ENCODE results near the gene DENND5B. TPM values are rescaled to one million over a fixed set of nuclear protein-coding genes. Genes with fewer than 3 reads are reported as not detected.
"Not testable (repeated sequence)": the region's sequence is repeated elsewhere in the genome, so short reads cannot be mapped to it uniquely, and the experiment has no call there.

DENND5B gene
- total RNA-seq, 1 experiment from 2014 or later = 19.8 TPM

DNA sequence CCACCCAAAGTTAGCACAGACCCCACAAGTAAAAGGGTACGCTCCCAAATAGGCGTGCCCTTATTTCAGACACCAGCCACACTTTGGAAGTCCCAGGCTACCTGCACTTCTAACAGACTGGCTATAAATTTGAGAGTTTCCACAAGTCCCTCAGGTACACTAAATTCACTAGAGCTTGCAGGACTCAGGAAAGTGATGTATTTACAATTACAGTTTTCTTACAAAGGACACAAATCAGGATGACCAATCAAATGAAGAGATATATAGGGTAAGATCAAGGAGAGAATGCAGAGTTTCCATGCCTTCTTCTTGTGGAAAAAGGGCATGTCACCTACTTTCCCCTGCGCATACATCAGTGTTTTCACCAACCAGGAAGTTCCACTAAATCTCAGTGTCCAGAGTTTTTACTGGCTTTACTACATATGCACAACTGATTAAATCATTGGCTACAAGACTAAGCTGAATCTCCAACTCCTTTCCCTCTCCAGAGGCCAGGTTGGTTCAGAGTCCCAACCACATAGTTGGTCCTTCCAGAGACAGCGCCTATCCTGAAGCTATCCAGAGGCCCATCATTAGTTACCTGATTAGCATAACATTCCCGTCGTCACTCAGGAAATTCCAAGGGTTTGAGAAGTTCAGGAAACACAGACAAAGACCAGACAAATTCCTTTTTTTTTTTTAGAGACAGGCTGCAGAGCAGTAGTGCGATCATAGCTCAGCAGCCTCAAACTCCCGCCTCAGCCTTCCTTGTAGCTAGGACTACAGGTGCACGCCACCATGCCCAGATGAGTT is 84.2 kb downstream of the DENND5B start:
- peak; percentile 50 for DNase-seq (ENCODE audit: low spot score)

DNA sequence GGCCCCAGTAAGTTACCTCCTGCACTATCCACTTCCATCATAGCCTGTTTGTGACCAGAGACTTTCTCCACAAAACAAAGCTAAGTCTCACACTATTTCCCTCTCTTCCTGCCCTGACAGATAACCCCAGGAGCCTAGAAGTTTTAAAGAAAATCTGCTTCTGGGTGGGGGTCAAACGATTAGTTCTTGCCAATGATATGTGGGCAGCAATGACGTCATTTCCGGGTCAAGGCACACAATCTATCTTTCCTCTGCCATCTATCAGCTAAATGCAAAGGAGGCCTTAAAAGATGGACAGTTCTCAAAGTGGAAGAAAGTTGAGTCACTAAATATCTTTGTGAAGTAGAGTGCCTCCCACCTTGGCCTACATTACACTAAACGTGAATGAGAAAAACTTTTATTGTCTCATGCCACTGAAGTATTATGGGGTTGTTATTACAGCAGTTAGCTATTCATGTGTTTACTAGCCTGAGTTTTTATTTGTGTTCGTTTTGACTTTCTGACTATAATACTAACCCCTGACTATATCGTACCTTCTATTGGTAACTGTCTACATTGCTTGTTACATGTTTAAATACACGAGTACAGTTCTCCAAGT is 86.2 kb downstream of the DENND5B start:
- DNase-seq (ENCODE audit: low spot score) = no peak

DNA sequence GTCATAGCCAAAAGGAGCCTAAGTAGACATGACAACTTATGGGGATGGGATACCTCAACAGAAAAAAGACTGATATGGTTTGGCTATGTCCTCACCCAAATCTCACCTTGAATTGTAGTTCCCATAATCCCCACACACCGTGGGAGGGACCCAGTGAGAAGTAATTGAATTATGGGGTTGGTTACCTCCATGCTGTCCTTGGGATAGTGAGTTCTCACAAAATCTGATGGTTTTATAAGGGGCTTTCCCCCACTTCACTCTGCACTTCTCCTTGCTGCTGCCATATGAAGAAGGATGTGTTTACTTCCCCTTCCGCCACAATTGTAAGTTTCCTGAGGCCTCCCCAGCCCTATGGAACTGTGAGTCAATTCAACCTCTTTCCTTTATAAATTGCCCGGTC is 89.9 kb downstream of the DENND5B start:
- DNase-seq (ENCODE audit: low spot score) = not testable (repeated sequence)

DNA sequence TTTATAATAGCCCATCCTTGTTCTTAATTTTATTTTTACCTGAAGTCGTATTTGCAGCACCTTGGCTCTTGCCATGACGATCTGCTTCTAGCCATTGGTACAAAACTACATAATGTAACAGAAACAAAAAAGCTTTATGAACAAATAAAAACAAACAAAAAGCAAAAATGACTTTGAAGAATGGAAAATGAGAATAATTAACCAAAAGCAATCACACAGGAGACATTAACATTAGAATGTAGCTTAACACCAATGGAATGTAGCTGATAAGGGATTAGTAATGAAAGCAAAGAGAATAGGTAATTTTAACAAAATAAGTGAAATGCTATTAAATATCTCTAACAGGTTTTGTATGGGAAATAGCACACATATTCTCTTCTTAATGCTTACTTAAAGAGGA is 91.4 kb downstream of the DENND5B start:
- DNase-seq (ENCODE audit: low spot score) = no peak

DNA sequence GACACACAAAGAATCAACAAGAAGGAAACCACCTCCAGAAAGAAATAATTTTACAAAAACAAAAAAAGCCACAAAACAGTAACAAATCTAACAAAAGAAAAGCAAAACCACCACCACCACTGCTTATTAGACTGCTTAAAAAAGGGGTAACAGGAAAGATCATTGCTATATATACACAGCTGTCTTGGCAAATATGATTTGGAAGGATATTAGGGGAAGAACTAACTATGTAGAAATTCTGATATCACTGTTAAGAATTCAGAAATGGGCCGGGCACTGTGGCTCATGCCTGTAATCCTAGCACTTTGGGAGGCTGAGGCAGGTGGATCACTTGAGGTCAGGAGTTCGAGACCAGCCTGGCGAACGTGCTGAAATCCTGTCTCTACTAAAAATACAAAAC is 92.5 kb downstream of the DENND5B start:
- DNase-seq (ENCODE audit: low spot score) = no peak

DNA sequence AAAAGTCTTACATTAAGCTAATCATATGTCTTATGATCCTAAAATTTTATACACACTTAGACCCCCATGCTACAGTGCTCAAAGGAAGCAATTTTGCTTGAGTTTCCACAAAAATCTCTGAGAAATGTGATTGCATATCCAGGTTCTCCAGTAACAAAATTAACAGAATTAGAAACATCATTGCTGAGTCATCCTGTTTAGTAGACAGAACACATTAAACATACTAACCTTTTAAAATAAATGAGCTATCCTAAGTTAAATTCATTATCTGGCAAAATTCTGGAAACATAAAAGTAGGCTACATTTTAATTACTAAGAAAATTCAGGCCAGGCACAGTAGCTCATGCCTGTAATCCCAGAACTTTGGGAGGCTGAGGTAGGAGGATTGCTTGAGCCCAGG is 94.7 kb downstream of the DENND5B start:
- DNase-seq (ENCODE audit: low spot score) = no peak

DNA sequence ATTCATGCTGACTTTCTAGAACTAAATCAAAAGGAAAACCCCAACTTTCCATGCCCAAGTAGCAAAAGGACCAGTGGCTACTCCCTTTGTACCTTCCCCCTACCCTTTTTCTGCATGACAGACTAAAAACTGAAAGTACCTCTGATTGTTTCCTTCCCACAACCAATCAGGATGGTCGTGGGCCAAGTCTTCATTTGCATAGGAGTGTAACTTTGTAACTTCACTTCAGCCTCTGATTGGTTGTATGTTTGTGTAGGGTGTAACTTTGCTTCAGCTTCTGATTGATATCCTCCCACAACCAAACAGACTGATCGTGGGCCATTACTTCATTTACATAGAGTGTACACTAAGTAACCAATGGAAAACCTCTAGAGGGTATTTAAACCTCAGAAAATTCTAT is 96.5 kb downstream of the DENND5B start:
- DNase-seq (ENCODE audit: low spot score) = no peak

DNA sequence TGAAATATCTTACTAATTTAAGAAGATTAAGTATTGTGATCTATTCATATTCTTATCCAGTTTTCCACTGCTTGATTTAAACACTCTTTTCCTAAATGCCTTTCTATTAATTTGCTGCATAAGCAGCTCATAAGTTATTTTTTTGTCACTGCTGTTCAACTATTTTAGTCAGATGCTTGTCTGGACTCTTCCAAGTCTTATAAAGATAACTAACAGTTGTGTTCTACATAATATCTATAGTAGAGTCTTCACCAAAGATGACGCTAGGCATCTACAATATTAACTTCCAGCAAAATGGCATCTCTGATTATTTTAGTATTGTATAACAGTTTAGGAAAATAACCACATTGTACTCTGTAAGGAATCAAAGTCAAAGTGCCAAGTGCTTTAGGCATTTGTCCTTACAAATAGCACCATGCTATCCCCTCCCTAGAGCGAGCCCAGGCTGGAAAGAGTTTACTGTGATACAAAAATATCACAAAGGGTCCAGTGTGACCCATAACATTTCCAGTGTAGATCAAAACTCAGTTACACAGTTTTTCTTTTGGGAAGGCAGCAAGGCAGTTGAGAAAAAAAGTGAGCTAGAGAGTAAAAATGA is 98.2 kb downstream of the DENND5B start:
- no peak for DNase-seq (ENCODE audit: low spot score)

DNA sequence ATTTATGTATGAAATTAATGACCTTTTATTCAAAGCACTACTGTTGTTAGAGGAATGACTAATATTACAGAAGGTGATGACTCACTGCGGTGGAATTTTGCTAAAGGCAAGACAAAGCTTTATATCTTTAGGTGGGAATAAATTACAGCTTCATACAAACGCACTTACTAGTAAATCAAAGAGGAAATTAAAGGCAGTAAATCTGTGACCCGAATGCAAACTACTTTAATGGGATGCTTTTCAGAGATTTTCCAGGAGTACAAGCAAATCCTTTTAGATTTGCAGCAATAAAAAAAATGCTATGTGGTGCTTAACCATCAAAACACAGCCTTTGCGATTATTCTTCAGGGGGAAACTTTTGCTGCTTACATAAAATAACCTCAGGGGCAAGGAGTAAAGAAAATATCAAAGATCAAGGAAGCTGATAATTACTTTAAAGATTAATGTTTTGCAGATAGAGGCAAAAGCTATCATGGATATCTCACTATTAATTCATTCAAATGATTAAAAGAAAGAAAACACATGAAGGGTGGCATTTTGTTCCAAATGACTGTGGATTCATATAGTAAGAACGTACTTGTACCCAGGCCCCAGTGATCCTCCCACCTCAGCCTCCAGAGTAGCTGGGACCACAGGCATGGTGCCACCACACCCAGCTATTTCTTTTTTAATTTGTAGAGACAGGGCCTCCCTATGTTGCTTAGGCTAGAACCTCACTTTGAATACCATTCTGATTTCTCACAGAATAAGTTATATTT is 98.9 kb downstream of the DENND5B start:
- DNase-seq (ENCODE audit: low spot score) = peak; percentile 96

DNA sequence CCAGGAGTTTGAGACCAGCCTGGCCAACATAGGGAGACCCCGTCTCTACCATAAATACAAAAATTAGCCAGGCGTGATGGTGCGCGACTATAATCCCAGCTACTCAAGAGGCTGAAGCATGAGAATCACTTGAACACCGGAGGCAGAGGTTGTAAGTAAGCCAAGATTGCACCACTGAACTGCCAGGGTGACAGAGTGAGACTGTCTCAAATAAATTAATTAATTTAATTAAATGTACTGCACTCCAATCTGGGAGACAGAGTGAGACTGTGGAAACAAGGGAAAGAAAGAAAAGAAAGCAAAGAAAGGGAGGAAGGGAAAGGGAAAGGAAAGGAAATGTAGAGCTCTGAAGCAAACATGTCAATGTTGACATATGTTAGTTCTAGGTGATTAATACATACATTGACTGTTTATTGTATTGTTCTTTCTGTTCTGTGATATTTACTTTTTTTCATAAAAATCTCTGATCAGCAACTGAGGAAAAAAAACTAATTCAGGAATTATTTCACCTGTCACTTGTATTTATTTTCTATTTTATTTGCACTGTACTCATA is 99.6 kb downstream of the DENND5B start:
- DNase-seq (ENCODE audit: low spot score) = no peak

DNA sequence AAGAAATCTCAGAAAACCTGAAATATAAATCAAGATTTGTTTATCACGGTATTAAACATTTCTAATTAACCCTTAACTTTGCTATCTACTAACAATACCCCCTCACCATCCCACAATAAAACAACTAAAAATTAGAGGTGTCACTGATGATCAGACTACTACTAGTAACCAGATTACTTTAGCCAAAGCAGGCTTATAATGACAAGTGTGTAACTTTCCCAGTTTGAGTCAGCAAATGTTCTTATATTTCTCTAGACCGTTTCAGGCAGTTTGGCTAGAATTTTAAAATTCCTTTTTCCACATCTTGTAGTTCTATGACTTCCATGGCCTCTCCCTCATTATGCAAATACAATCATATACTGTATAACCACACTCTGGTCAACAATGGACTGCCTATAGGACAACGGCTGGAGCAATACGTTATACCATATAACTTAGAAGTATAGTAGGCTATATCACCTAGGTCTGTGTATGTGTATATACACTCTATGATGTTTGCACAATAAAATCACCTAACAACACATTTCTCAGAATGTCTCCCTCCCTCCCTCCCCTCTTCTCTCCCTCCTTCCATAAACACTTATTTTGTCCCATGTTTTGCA is 102.1 kb downstream of the DENND5B start:
- no peak for DNase-seq (ENCODE audit: low spot score)

DNA sequence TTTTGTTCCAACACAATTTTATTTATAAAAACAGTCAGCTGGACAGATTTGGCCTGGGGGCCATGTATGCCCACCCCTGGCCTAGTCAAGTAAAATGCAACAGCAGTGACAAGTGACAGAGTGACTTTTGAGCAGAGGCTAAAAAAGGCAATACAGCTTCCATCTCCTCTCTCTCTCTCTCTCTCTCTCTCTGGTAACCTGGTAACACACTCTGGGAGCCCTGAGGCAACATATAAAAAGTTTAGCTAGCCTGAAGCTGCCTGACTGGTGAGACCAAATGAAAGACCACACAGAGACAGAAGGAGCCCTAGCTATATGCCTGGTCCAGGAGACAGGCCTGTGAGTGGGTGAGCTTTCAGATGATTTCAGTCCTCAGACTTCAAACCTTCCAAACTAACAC is 105.4 kb downstream of the DENND5B start:
- DNase-seq (ENCODE audit: low spot score) = no peak

DNA sequence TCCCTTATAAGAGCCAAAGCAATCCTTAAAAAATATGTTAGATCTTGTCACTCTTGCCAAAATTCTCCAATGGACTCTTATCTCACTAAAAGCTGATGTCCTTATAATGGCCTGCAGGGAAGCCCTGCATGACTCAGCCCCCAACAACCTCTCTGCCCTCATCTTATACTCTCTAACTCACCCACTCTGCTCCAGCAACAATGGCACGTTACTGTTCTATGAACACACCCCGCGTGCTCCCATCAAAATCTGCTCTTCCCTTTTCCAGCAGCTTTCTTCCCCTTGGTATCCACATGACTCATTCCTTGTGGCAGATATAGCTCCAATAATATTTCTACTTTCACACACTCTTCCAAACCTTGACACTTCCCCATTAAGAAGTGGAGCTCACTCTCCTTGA is 108.1 kb downstream of the DENND5B start:
- peak; percentile 85 for DNase-seq (ENCODE audit: low spot score)

DNA sequence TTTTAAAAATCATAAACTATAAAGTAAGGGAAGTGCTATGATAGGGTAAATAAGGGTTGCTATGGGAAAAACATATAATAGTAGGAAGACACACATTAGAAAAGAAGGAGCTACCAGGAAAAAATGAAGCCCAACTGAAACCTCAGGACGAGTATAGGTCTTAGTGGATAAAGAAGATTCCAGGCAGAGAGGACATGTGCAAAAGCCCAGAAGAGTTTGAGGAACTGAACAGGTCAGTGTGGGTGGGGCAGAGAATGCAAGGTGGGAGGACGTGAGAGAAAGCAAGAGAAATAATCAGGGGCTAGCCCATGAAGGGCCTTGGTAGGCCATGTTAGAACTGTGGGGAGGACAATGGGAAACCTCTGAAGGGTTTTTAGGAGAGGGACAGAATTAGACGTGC is 109.5 kb downstream of the DENND5B start:
- no peak for DNase-seq (ENCODE audit: low spot score)

DNA sequence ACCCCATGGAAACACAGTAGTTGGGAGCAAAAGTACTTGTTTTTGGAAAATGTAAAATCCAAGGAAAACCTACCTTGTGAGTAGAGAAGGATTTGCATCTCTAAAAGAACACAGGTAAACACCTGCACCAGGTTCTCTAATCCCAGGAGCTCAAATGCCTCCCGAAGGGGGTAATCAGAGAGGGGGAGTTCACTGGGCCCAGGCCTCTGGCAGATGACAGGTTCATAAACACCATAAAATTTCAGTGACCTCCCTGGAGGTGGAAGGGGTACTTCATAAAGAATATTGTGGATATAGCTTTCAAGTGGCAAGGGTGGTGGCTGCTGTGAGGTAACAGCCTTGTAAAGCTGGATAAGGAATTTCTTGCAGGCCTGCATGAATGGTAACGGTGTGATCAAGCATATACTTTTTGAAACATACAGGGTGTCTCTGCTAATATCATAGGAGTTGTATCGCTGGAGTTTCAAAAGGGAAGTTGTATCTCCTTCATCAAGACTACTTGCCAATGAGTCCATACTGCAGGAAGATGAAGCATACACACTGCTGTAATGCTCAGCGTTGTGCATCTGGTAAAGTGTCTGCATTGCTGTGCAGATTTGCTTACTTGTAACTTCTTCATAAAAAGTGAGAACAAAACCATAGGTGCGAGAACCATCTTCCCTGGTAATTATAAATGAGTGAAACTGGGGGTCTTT is 111.3 kb downstream of the DENND5B start:
- DNase-seq (ENCODE audit: low spot score) = no peak

DNA sequence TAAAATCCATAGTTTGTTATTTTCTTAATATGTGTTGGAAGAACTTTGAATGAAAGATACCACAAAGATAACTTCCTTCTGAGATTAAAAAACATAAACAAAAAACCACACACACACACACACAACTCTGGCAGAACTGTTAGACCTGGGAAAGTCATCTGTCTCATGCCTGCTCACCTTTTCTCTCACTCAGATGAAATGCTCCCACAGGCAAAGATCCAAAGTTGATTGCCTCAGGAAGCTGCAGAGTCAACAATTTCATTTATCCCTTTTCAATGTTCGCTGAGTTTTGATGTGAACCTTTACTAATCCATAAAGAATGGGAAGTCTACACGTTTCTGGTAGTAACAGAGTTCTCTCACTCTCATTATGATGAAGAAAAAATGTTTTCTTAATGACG is 112.0 kb downstream of the DENND5B start:
- no peak for DNase-seq (ENCODE audit: low spot score)

DNA sequence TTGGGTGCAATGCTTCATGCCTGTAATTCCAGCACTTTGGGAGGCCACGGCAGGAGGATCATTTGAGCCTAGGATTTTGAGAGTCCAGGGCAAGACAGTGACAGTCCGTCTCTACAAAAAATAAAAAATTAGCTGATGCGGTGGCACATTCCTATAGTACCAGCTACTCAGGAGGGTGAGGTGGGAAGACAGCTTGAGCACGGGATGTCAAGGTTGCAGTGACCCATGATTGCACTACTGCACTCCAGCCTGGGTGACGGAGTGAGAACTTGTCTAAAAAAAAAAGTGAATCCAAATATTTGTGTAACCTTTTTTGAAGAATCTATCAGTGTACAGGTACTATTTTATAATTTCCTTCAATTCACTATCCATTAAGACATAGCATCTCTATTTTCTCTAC is 112.5 kb downstream of the DENND5B start:
- no peak for DNase-seq (ENCODE audit: low spot score)

DNA sequence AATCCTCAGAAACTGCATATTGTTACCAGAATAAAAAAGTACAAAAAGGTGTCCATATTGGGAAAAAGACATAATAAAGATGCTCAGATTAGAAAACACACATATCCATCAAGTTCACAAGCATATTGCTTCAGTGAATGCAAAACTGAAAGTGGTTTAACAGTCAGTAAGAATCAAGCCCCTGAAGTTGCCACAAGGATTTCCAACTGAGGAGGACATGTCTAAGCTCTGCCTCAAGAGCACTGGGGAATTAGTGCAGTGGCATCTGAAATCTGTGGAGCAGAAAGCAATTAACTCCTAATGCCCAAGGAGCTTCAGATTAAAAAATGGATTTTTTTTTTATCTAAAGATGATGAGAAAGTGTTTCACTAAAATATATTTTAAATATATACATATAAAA is 113.2 kb downstream of the DENND5B start:
- DNase-seq (ENCODE audit: low spot score) = no peak

DNA sequence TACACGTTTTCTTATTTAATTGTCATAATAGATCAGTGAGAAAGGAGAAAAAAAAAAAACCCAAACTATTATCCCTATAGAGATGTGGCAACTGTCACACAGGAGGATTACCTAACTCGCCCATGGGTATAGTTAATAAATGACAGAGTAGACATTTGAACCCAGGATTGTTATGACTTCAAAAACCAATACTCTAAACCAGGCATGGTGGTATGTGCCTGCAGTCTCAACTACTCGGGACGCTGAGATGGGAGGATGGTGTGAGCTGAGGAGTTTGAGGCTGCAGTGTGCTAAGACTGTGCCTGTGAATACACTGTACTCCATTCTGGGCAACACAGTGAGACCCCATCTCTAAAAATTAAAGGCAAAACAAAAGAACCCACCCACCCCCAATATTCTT is 114.5 kb downstream of the DENND5B start:
- no peak for DNase-seq (ENCODE audit: low spot score)

DNA sequence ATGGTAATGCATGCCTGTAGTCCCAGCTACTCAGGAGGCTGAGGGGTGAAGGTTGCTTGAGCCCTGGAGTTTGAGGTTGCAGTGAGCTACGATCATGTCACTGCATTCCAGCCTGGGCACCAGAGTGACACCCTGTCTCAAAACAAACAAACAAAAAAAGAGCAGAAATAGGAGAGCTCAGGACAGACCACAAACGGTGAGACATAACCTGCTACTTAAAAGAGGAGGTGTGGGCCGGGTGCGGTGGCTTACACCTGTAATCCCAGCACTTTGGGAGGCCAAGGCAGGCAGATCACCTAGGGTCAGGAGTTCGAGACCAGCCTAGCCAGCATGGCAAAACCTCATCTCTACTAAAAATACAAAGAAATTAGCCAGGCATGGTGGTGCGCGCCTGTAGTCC is 115.3 kb downstream of the DENND5B start:
- not testable (repeated sequence) for DNase-seq (ENCODE audit: low spot score)

DNA sequence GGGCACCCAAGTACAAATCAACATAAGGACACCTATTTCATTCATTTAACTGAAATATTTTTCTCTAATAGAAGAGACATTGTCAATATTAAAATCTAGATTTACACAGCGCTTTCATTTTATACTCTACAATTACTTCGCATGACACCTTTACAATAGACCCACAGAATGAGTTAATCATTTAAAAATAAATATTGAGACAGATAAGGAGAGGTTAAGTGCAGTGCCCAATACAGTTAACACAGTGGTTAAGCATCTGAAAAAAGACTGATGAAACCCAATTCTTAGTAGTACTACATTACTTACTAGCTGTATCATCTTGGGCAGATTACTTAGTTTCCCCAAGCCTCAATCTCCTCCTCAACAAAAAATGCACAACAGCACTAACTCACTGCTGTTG is 116.2 kb downstream of the DENND5B start:
- no peak for DNase-seq (ENCODE audit: low spot score)

Data from A172 (cell line).